Stimulated activated CD8-positive, alpha-beta memory T cell treated with anti-CD3 and anti-CD28 coated beads, Interleukin-2, amount 100 ng/mL, for 1 hour (primary cell): Measurements from ENCODE around the gene ETV7.
A peak's percentile ranks its signal among the peaks of the same experiment; 100 is the strongest.
"Not testable (repeated sequence)": the region's sequence is repeated elsewhere in the genome, so short reads cannot be mapped to it uniquely, and the experiment has no call there.

Experiments
- DNase-seq, 2 donors: peaks; one replicate each; pipeline ENCODE4 v3.0.0-alpha.2; 2020; ENCODE audit warnings: low read depth in 2 of 2

The ETV7 gene

DNA sequence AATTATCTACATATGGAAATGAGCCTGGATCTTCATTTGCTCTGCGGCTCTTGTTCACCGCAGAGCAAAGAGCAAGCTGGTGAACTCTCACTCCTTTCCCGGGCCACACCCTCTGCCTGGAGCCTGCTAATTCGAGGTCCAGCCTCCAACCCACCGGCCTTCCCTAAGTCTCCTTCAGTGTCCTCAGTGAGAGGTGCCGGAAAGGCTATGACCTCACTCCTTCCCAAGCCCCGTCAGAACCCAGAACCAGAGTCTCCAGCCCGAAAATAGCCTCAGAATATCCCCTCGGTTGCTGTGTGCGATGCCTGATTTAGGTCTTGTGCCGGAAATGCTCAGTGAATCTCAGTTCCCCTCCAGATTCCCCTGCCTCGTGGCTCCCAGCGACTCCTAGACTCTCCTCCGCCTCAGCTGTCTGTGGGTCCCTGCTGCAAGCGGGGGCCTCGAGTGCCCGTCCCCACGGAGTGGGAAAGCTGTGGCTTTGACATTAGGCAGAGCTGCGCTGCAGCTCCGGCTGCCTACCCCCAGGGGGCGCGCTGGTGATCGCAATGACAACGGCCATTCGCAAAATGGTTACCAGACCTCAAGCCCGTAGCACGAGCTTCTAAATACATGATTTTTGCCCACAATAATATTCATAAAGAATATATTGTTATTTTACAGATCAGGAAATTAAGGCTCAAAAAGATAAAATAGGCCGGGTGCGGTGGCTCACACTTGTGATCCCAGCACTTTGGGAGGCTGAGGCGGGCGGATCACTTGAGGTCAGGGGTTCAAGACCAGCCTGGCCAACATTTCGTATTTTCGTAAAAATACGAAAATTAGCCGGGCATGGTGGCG, 46.6 kb downstream of the ETV7 start:
- DNase-seq: peak; percentile 45 to 49

DNA sequence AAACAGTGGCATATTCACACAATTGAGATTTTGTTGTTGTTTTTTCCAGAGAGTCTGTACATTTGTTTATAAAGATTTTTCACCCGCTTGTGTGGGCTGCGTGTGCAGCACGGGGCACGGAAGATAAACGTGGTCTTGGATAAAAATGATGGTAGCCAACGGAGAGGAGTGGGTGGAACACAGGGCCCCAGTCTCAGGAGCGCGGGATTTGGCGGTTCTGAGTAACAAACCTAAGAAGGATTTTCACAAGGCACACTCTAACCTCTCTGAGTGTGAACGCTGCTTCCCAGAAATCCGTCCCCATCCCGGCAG, 47.2 kb downstream of the ETV7 start:
- DNase-seq: no peak

DNA sequence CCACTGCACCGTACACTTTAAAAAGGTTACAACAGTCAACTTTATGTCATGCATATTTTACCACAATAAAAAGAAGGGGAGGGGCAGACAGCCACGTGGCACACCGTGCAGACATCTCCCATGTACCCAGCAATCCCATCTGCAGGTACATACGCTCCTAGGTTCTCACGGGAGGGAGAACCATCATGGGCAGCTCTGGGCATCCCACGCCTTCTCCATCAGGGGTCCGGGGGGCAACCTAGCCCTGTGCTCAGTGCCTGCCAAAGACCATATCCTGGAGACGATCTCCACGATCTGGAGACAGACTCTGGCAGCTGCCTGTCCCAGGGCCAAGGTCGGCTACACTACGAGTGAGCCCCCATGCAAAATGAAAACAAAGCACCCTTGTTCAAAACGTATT, 48.3 kb downstream of the ETV7 start:
- no peak for DNase-seq

DNA sequence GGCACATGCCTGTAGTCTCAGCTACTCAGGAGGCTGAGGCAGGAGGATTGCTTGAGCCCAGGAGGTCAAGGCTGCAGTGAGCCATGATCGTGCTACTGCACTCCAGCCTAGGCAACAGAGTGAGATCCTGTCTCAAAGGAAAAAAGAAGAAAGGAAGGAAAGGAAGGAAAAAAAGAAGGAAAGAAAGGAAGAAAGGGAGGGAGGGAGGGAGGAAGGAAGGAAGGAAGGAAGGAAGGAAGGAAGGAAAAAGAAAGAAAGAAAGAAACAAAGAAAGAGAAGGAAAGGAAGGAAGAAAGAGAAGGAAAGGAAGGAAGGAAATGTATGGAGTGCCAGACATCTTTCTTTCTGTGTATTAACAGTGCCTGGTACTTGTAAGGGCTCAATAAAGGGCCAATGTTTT, 49.2 kb downstream of the ETV7 start:
- DNase-seq: not testable (repeated sequence)

DNA sequence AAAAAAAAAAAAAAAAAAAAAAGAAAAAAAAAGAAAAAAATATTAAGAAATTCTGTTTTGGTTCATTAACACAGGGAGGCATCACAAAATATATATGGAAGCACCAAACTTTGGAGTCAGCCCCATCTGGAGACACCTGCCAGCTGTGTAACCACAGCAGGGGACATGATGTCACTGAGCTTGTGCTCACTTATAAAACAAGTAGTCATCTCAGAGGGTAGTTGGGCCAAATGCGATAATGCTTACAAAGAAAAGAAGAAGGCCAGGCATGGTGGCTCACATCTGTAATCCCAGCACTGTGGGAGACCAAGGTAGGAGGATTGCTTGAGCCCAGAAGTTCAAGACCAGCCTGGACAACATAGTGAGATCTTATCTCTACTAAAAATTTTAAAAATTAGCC, 49.7 kb downstream of the ETV7 start:
- no peak for DNase-seq

DNA sequence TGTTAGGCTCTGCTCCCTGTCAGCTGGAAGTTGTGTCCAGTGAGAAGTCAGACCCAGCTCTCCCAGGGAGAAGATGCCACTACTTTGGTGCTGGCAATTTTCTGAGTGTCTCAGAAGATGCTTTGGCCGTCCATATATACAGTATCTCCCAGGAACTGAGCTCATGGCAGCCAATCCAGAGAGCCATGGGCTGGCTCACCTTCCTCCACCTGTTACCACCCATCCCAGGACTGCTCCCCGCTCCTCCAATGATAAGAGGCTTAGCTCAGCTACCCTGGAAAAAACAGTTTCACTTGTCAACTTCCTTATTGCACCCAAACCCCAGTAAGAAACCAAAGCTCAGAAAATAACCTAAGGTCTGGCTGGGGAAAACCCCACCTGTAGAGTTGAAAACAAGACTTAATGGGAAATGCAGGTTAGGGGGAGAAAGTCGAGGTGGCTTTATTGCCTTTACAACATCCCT, 50.7 kb downstream of the ETV7 start, which contains the start of gene BNIP5:
TSS of gene BNIP5 (minus strand) at position 110 of the 463 bp plus-strand sequence. CDS start 6,198 bp downstream, outside the sequence.
- no peak for DNase-seq

DNA sequence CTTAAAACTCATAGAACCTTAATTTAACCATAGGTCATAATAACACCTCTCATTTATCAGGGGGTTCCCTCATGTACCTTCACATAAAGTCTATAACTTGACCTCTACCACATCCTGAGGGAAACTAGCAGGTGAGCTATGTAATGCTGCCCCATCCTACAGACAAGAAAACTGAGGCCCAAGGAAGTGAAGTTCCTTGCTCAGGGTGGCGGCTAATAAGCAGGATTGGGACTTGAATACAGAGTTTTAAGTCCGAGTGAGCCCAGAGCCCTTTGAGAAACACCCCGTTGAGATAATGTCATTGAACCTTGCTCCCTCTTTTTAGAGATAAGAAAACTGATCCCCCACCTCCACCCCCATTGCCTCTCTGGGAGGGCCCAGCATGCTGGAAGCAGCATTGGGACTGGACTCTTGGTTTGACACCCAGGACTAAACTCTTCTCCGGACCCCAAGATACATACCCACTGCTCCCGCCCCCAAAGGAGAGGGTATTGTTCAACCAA, 51.2 kb downstream of the ETV7 start:
- no peak for DNase-seq

DNA sequence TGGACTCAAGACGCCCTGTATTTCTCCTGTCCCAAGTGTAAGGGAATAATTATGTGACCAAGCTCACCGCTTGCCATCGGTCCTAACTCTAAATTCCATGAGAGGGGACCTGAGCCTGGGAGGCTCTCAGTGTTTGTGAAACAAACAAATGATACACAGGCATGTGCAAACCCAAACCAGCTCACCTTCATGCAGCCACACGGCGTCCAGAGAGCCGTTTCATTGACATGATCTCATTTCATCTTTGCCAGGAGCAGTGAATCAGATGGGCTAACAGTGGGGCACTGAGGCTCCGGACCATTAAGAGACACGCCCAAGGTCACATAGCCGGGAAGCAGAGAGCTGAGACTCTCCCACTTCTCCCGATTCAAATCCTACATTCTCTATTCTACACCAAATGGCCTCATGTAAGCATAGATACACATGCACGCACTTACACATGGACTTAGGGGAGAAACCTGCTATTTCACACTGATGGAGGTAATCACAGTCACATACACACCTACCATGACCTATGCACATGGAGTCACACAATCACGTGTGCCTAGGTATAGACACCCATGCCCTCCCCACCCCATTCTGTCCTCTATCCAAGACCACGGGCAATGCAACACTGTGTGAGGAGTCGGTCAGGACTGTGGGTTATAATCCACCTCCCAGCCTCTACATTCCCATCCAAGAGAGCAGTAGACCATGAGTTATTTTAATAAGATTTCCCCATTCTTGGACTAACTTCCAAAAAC, 51.8 kb downstream of the ETV7 start:
- no peak for DNase-seq

DNA sequence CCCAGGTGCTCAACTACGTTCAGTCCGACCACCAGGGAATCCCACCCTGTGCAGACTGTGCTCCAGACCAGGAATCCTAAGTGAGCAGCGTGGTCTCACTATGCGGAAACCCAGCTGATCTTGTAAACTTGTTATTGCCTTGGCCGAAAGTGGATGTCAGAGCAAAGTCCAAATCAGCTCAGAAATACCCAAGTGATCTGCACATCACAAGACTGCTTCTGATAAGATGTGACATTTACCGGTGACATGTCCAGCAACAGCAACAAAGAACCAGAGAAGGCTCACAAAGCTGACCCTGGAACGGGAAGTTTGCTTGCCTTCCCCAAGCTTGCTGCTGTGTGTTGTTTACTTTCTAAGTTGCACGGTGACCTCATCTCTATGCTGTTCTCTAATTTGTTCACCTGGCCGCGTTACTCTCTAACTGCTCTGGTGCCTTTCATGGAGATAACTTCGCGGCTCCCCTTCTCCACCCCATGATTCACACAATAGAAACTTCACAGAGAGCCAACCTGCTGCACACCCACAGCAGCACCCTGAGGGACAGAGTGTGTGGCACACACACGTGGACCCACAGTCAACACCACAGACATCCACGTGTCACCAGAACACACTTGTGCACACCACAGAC, 52.5 kb downstream of the ETV7 start:
- no peak for DNase-seq

DNA sequence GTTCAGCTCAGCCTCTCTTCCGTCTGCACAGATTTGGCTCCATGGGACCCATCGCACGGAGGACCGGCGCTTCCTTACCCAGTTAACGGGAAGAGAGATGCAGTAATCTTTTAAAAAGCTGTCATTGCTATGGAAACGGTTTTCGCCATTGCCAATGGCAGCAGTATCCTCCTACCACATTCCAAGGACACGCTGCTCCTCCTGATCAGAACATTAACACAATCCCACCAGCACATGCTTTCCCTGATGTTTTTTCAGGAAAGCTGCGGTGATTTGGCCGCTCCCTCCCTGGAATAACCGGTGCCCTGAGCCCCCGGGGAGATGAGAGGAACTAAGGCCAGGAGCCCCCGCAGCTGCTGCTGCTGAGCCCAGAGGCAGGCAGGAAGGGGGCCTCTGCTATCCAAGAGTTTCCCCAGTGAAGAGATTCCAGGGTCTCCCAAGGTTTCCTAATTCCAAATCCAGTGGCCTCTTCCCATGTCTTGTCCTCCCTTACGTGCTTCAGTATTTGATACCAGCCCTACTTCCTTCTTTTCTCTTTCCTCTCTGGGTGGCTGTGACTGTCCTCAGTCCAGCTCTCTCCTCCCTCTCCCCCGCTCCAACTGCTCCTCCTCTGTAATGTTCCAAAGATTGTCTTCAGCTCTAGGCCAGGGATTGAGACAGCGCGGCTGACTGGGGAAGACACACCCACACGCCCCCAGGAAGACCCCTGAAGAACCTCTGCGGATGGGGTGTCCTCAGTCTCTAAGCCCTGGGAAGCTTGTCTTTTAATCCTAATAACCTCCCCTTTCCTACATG, 53.3 kb downstream of the ETV7 start:
- no peak for DNase-seq

GRCh38 chr6:36333171-36333895, 54.1 kb downstream of the ETV7 start:
- no peak for DNase-seq

- no peak for DNase-seq
Measured at GRCh38 chr6:36331381-36331780, 56.1 kb downstream of the ETV7 start.

DNA sequence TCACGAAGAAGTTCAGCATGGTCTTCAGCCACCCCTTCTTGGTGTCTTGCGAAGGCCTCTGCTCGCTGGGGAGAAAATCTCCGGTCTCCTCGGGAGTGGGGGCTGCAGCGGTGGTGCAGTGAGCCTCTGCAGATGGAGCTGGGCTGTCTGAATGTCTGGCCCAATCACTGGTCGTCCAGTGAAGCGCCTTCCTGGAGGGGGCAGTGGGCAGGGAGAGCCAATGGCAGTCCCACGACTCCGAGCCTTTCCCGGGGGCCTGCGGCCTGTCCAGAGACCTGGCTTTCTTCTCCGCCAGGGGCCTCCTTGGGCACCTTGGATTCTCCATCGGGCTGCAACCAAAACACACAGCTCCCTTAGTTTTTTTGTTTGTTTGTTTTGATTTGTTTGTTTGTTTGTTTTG, 57.1 kb downstream of the ETV7 start:
- no peak for DNase-seq

DNA sequence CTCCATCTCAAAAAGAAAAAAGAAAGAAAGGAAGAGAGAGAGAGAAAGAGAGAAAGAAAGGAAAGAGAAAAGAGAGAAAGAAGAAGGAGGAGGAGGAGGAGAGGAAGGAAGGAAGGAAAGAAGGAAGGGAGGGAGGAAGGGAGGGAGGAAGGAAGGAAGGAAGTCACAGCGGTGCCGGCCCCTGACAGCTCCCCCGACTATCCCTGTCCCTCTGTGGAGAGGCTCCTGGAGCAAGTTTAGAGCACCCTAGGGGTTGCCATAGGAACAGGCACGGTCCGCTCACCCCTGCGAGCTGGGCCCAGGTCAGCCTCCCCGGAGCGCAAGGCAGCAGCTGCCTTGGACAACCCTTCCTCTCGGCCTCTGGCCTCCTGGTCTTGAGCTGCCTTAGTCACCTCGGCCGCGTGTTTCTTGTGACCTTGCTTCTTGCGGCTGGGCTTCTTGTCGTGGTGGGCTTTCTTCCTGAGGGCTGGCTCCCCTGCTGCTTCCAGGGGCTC, 57.6 kb downstream of the ETV7 start:
- no peak for DNase-seq

- no peak for DNase-seq
Measured at GRCh38 chr6:36328600-36328999, 58.9 kb downstream of the ETV7 start.

- DNase-seq: no peak
Measured at GRCh38 chr6:36327919-36328236, 59.6 kb downstream of the ETV7 start.

- DNase-seq: no peak
Measured at GRCh38 chr6:36327226-36327918, 60.1 kb downstream of the ETV7 start.

- no peak for DNase-seq
Measured at GRCh38 chr6:36326356-36326995, 61.0 kb downstream of the ETV7 start.

DNA sequence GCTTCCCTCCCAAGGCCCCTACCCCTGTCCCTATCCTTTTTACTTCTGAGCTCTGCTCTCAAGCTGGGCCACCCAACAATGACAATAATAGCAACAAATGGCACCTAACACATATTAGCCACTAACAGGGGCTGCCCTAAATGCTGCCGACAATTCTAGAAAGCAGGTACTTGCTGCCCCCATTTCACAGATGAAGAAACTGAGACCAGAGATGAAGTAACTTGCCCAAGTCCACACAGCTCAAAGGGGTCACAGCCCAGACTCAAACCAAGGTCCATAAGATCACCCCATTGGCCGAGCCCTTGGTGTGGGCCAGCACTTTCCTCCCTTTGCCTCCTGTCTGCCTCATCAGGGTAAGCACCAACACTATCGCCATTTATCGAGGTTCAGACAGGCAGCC, 62.8 kb downstream of the ETV7 start:
- no peak for DNase-seq

DNA sequence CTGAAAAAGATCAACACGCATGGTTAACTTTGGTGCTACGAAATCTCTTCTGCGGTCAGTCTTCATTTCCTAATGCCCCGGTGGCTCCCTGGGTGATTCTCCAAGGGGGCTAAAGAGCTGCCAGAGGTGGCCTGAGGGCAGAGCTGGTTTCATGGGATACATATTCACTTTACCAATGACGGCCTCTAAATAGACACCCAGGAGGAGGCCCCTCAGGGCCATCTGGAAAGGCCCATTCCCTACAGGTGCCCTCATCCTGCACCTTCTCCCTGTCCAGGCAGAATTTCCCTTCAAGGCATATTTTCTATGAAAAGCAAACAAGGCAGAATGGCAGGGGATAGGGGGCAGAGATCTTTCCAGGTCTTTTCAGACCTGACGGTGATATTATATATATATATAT, 63.3 kb downstream of the ETV7 start:
- no peak for DNase-seq
